ENCODE results near the gene LIMCH1. TPM values are rescaled to one million over a fixed set of nuclear protein-coding genes. Genes with fewer than 3 reads are reported as not detected.

Gene LIMCH1
- total and polyA plus RNA-seq, 2 of the 8 experiments (the other 6 are each of a cell fraction or from before 2014, with no cell fraction given): 2.7 to 3.0 TPM

DNA sequence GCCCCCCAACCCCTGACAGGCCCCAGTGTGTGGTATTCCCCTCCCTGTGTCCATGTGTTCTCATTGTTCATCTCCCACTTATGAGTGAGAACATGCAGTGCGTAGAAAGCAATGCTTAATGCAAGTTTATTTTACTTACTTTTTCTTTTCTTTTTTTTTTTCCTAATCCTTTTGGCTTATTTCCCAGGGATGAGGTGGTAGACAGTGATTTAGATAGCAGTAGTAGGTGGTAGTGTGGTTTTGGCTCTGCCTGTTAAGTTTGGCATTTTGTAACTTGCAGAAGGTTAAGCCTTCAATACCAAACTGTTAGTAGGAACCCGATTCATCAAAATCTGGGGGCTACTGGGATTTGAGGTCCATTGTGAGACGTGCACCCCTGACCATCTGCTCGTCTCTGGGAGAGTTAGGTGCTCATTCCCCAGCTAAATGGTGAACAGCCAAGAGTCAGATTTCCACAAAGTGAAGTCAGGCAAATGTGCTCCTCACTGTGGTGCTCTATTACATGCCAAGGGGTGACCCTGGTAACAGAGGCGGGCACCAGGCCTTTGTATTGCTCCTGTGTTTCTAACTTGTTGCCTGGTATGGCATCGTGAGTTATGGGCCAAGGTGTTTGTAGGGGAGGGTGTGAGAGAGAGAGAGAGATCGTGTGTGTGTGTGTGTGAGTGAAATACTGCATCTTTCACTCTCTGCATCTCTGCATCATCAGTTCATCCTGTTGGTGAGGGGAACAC lies 140.3 kb downstream of the LIMCH1 start:
- Histone ChIP-seq H3K27me3 (replicated peaks in 1 of 4; ENCODE audit: control insufficient read depth in 3 of 4, extremely low read depth in 1 of 4, insufficient read depth in 3 of 4, low read length in 3 of 4) (no peaks in the 10 kb centered on the region), H4K8ac (ENCODE audit: extremely low read depth, insufficient read depth, low read length) (no peak overlapping the region), H2BK20ac (ENCODE audit: low read length) (no peak overlapping the region), H3K9me3 (ENCODE audit: insufficient read depth in 2 of 2, low read depth in 1 of 2, low read length in 1 of 2) (no peaks in the 10 kb centered on the region), H2AK5ac (ENCODE audit: low read depth, low read length) (no peak overlapping the region), H3K4me1 (replicated peaks in 1 of 4; ENCODE audit: control insufficient read depth in 3 of 4, insufficient read depth in 4 of 4, low read length in 3 of 4) (no peaks in the 10 kb centered on the region), H3K36me3 (ENCODE audit: control insufficient read depth in 2 of 4, insufficient read depth in 4 of 4, low read length in 3 of 4) (no peaks in the 10 kb centered on the region; a peak in 1 of 8 replicates), H3K14ac (ENCODE audit: insufficient read length) (no peak overlapping the region), H3K4me2 (ENCODE audit: insufficient read depth in 1 of 2, low read depth in 2 of 2, low read length in 2 of 2) (no peak overlapping the region), H3K4me3 (ENCODE audit: extremely low read depth in 1 of 4, insufficient read depth in 2 of 4, low read depth in 3 of 4, low read length in 4 of 4) (no peak overlapping the region), H3K23ac (ENCODE audit: insufficient read length) (no peak overlapping the region), H4K5ac (ENCODE audit: insufficient read length, low read depth, low read length) (no peak overlapping the region), H3K18ac (ENCODE audit: extremely low read depth, low read length) (no peak overlapping the region), H2BK12ac (ENCODE audit: low read depth, low read length) (no peak overlapping the region), H3K79me1 (ENCODE audit: low read depth, low read length) (no peaks in the 10 kb centered on the region), H4K91ac (replicated peaks; ENCODE audit: insufficient read length, low read length) (no peak overlapping the region), H2AFZ (ENCODE audit: low read length) (no peak overlapping the region), H2BK120ac (replicated peaks; ENCODE audit: low read depth, low read length) (no peak overlapping the region), H3K56ac (replicated peaks; ENCODE audit: insufficient read length, low read depth, low read length) (no peak overlapping the region), H3K79me2 (ENCODE audit: control insufficient read depth in 1 of 2, insufficient read depth in 2 of 2, low read length in 2 of 2) (no peaks in the 10 kb centered on the region), H4K20me1 (replicated peaks in 1 of 2; ENCODE audit: control insufficient read depth in 1 of 2, insufficient read depth in 2 of 2, low read length in 2 of 2) (no peaks in the 10 kb centered on the region), H3K9ac (replicated peaks in 1 of 4; ENCODE audit: extremely low read depth in 1 of 4, low read depth in 3 of 4, low read length in 3 of 4) (no peak overlapping the region), H3K4ac (replicated peaks; ENCODE audit: insufficient read length, low read depth, low read length) (no peak overlapping the region), H2BK15ac (ENCODE audit: low read length) (no peak overlapping the region), H3K23me2 (ENCODE audit: low read depth, low read length) (no peaks in the 10 kb centered on the region), H2BK5ac (ENCODE audit: low read depth, low read length) (no peak overlapping the region), H3K27ac (ENCODE audit: low read depth, low read length) (no peak overlapping the region)
- FAIRE-seq (no peak), DNase-seq (ENCODE audit: low read depth in 1 of 2, low spot score in 2 of 2) (no peak)
- WGBS, 2 experiments (ENCODE audit: extremely low coverage in 1 of 2, insufficient coverage in 1 of 2, insufficient read length in 1 of 2, insufficient replicate concordance in 2 of 2, low coverage in 1 of 2, low lambda C conversion rate in 2 of 2, missing lambda C conversion rate in 1 of 2): 89% methylated on average over 7 of the region's 7 CpGs; no CpG with 5 or more reads in 1 of the 2 experiments
- ChIA-PET POLR2A (ENCODE audit: partially characterized antibody) (no interaction called here), CTCF (ENCODE audit: partially characterized antibody) (interaction anchor here (0.6 kb wide), 1 partner anchor 416 kb away, joined by 3 read pairs; no protein-coding TSS in a partner anchor)
- no peak for TF ChIP-seq RAD21 (IDR thresholded peaks at IDR 0.05 in 1 of 2, conservative IDR thresholded peaks at IDR 0.05 in 1 of 2; ENCODE audit: low read depth in 2 of 2, low read length in 2 of 2)
- TF ChIP-seq KDM5A (IDR thresholded peaks at IDR 0.05; ENCODE audit: low read length): no peak
- TF ChIP-seq EP300 (IDR thresholded peaks at IDR 0.05; ENCODE audit: borderline replicate concordance in 1 of 2, low read depth in 2 of 2, low read length in 2 of 2): no peak
- TF ChIP-seq CHD1 (IDR thresholded peaks at IDR 0.05; ENCODE audit: low read depth, low read length): no peak
- no peak for TF ChIP-seq GABPA (IDR thresholded peaks at IDR 0.05; ENCODE audit: borderline replicate concordance, insufficient read depth, low read length)
- TF ChIP-seq, protein P1, sequence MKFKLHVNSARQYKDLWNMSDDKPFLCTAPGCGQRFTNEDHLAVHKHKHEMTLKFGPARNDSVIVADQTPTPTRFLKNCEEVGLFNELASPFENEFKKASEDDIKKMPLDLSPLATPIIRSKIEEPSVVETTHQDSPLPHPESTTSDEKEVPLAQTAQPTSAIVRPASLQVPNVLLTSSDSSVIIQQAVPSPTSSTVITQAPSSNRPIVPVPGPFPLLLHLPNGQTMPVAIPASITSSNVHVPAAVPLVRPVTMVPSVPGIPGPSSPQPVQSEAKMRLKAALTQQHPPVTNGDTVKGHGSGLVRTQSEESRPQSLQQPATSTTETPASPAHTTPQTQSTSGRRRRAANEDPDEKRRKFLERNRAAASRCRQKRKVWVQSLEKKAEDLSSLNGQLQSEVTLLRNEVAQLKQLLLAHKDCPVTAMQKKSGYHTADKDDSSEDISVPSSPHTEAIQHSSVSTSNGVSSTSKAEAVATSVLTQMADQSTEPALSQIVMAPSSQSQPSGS (IDR thresholded peaks at IDR 0.05; ENCODE audit: low read length): no peak
- no peak for TF ChIP-seq BRCA1 (IDR thresholded peaks at IDR 0.05; ENCODE audit: low read depth, low read length)
- TF ChIP-seq BCL11A (IDR thresholded peaks at IDR 0.05; ENCODE audit: low read depth in 2 of 2, low read length in 2 of 2): no peak
- no peak for TF ChIP-seq SIRT6 (IDR thresholded peaks at IDR 0.05; ENCODE audit: low read length)
- TF ChIP-seq, protein P2, sequence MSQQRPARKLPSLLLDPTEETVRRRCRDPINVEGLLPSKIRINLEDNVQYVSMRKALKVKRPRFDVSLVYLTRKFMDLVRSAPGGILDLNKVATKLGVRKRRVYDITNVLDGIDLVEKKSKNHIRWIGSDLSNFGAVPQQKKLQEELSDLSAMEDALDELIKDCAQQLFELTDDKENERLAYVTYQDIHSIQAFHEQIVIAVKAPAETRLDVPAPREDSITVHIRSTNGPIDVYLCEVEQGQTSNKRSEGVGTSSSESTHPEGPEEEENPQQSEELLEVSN (IDR thresholded peaks at IDR 0.05): no peak
